ENCODE data around the gene CTDP1.

The CTDP1 gene

GRCh38 chr18:79799619-79800370 lies 120.2 kb downstream of the CTDP1 start:
- no peak for DNase-seq

GRCh38 chr18:79800371-79801180 lies 121.0 kb downstream of the CTDP1 start:
- DNase-seq: no peak

GRCh38 chr18:79801217-79801616 lies 121.6 kb downstream of the CTDP1 start:
- DNase-seq: no peak

GRCh38 chr18:79801641-79802040 lies 122.0 kb downstream of the CTDP1 start:
- DNase-seq: no peak

- DNase-seq: no peak
Observed at GRCh38 chr18:79802298-79802697, 122.7 kb downstream of the CTDP1 start.

- DNase-seq: no peak
Observed at GRCh38 chr18:79803611-79804051, 124.0 kb downstream of the CTDP1 start.

Measured in fibroblast of skin of back (primary cell).